ENCODE data around the gene DLG1.

Gene DLG1

GRCh38 chr3:197317250-197317963, 19.0 kb upstream of the DLG1 start:
- TF ChIP-seq REST (IDR thresholded peaks at IDR 0.05; ENCODE audit: insufficient read depth in 1 of 2, low read depth in 2 of 2, low read length in 2 of 2) (no peak), FOXP2 (optimal IDR thresholded peaks at IDR 0.05; ENCODE audit: borderline replicate concordance, extremely low read depth, extremely low read length, insufficient read depth) (no peak), TAF1 (IDR thresholded peaks at IDR 0.05; ENCODE audit: borderline replicate concordance, insufficient read depth, low read length) (no peak)

GRCh38 chr3:197312431-197312830, 14.0 kb upstream of the DLG1 start:
- TF ChIP-seq FOXP2 (optimal IDR thresholded peaks at IDR 0.05; ENCODE audit: borderline replicate concordance, extremely low read depth, extremely low read length, insufficient read depth) (no peak), TAF1 (IDR thresholded peaks at IDR 0.05; ENCODE audit: borderline replicate concordance, insufficient read depth, low read length) (no peak), POLR2AphosphoS5 (IDR thresholded peaks at IDR 0.05; ENCODE audit: low read depth, low read length) (no peak), REST (IDR thresholded peaks at IDR 0.05; ENCODE audit: insufficient read depth in 1 of 2, low read depth in 2 of 2, low read length in 2 of 2) (no peak), SIN3A (IDR thresholded peaks at IDR 0.05; ENCODE audit: borderline replicate concordance, insufficient read depth, low read length) (no peak)

GRCh38 chr3:197311591-197311990, 13.2 kb upstream of the DLG1 start:
- TF ChIP-seq FOXP2 (optimal IDR thresholded peaks at IDR 0.05; ENCODE audit: borderline replicate concordance, extremely low read depth, extremely low read length, insufficient read depth) (no peak), POLR2AphosphoS5 (IDR thresholded peaks at IDR 0.05; ENCODE audit: low read depth, low read length) (no peak), TAF1 (IDR thresholded peaks at IDR 0.05; ENCODE audit: borderline replicate concordance, insufficient read depth, low read length) (no peak), SIN3A (IDR thresholded peaks at IDR 0.05; ENCODE audit: borderline replicate concordance, insufficient read depth, low read length) (no peak), REST (IDR thresholded peaks at IDR 0.05; ENCODE audit: insufficient read depth in 1 of 2, low read depth in 2 of 2, low read length in 2 of 2) (no peak)

GRCh38 chr3:197309528-197310361, 11.3 kb upstream of the DLG1 start:
- TF ChIP-seq FOXP2 (optimal IDR thresholded peaks at IDR 0.05; ENCODE audit: borderline replicate concordance, extremely low read depth, extremely low read length, insufficient read depth) (no peak), TAF1 (IDR thresholded peaks at IDR 0.05; ENCODE audit: borderline replicate concordance, insufficient read depth, low read length) (no peak)

- TF ChIP-seq REST (IDR thresholded peaks at IDR 0.05; ENCODE audit: insufficient read depth in 1 of 2, low read depth in 2 of 2, low read length in 2 of 2) (no peak), POLR2AphosphoS5 (IDR thresholded peaks at IDR 0.05; ENCODE audit: low read depth, low read length) (no peak)
These were observed 10.2 kb upstream of the DLG1 start for GRCh38 chr3:197308591-197308990.
